AG09309 (cell line): ENCODE data around the gene FKBP11.

ENCODE experiments used
- DNase-seq: peaks from one replicate; pipeline ENCODE4 v3.0.0-alpha.2; 2010; ENCODE audit warnings: low read depth
- H3K4me3 ChIP-seq: 2 replicates; pipeline ENCODE4 v1.5.1; 2011; ENCODE audit warnings: mild to moderate bottlenecking, low read depth, low read length, moderate library complexity; ENCODE audit not compliant: control insufficient read depth
- TF ChIP-seq, protein P1 (sequence below): IDR thresholded peaks from 2 replicates; pipeline ENCODE4 v1.5.1; 2011; ENCODE audit warnings: mild to moderate bottlenecking, low read depth, low read length, inconsistent platforms; ENCODE audit not compliant: insufficient read depth, control insufficient read depth; ENCODE audit errors: missing control alignments

Gene FKBP11

DNA sequence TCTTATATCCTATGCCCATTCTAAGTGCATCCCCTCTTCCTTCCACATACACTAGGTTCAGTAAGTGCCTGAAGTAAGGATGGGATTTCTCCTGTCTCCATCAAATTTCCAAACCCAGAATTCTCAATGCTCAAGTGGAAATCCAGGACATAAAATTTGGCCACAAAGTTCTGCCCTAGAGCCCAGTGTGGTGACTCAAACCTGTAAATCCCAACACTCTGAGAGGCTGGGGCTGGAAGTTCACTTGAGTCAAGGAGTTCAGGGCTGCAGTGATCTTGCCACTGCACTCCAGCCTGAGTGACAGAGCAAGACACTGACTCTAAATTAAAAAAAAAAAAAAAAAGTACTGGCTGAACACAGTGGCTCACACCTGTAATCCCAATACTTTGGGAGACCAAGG, 36.5 kb upstream of the FKBP11 start:
- H3K4me3 ChIP-seq = no peak overlapping the region
- DNase-seq = no peak
- TF ChIP-seq, protein P1, sequence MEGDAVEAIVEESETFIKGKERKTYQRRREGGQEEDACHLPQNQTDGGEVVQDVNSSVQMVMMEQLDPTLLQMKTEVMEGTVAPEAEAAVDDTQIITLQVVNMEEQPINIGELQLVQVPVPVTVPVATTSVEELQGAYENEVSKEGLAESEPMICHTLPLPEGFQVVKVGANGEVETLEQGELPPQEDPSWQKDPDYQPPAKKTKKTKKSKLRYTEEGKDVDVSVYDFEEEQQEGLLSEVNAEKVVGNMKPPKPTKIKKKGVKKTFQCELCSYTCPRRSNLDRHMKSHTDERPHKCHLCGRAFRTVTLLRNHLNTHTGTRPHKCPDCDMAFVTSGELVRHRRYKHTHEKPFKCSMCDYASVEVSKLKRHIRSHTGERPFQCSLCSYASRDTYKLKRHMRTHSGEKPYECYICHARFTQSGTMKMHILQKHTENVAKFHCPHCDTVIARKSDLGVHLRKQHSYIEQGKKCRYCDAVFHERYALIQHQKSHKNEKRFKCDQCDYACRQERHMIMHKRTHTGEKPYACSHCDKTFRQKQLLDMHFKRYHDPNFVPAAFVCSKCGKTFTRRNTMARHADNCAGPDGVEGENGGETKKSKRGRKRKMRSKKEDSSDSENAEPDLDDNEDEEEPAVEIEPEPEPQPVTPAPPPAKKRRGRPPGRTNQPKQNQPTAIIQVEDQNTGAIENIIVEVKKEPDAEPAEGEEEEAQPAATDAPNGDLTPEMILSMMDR = no peak

- no peak for DNase-seq
- TF ChIP-seq, protein P1 = no peak
Measured at GRCh38 chr12:48961331-48961730, 36.0 kb upstream of the FKBP11 start.

GRCh38 chr12:48960834-48961233, 35.5 kb upstream of the FKBP11 start:
- no peak for DNase-seq
- TF ChIP-seq, protein P1 = no peak

More at GRCh38 chr12:48961331-48961730, 36.0 kb upstream of the FKBP11 start:
- H3K4me3 ChIP-seq = no peak overlapping the region

GRCh38 chr12:48958049-48958388, 32.7 kb upstream of the FKBP11 start:
- H3K4me3 ChIP-seq = peak overlapping the region; percentile 76
- no peak for DNase-seq
- TF ChIP-seq, protein P1 = no peak

More at GRCh38 chr12:48960834-48961233, 35.5 kb upstream of the FKBP11 start:
- H3K4me3 ChIP-seq = no peak overlapping the region

- TF ChIP-seq, protein P1 = no peak
- peak within 1 kb of the TSS; percentile 76 for H3K4me3 ChIP-seq
- DNase-seq = peak; percentile 69
Measured at GRCh38 chr12:48957141-48958048, 32.1 kb upstream of the FKBP11 start, which contains the start of gene ARF3. TSS of gene ARF3 (minus strand) at chr12:48957487. CDS start at chr12:48941095, 16,392 bp downstream.

GRCh38 chr12:48956279-48957140, 31.2 kb upstream of the FKBP11 start:
- TF ChIP-seq, protein P1 = no peak
- peak; percentile 84 for DNase-seq
- peak overlapping the region; percentile 76 for H3K4me3 ChIP-seq
